A549 (cell line): ENCODE data around the gene ABCC6. TPM values are rescaled to one million over a fixed set of nuclear protein-coding genes. Genes with fewer than 3 reads are reported as not detected.

Source experiments
- ATAC-seq, 2 experiments: fragments of 200-7000 bp in 1 of 2; fragments of >200 bp in 1 of 2; cut with Nextera tagmentation in 1 of 2; cut with Tn5 transposase in 1 of 2; 3 replicates each; pipeline versions ENCODE4 v1.8.0 to v1.9.1; 2018 to 2020; ENCODE audit warnings: mild to moderate bottlenecking in 1 of 2, moderate library complexity in 1 of 2
- CTCF ChIA-PET: fragments of 300-600 bp; sonication (Branson Sonifier 250); formaldehyde crosslinking; extraction: SDS; loops from one replicate; lab custom pipeline; 2021; ENCODE audit warnings: antibody characterized with exemption, inconsistent platforms; lab: Yijun Ruan, JAX
- POLR2A ChIA-PET: fragments of 350-600 bp; formaldehyde crosslinking; extraction: SDS; loops from one replicate; lab custom pipeline; 2021; ENCODE audit warnings: antibody characterized with exemption, inconsistent platforms; lab: Yijun Ruan, JAX
- DNase-seq, 2 experiments: peaks; one replicate each; pipeline versions ENCODE4 v3.0.0 to v3.0.0-alpha.2; 2011 to 2016; ENCODE audit warnings: low read depth in 1 of 2, low spot score in 1 of 2
- FAIRE-seq: peaks from 2 replicates; lab custom pipeline; 2011; peaks lifted over from hg19 to GRCh38; lab: Jason Lieb, UNC
- H3K27ac ChIP-seq, 2 experiments: fragments of >200 bp; sonication (Bioruptor Twin); formaldehyde crosslinking; 3 replicates each; pipeline ENCODE4 v1.5.1; 2016 to 2017
- H3K4me1 ChIP-seq: fragments of >200 bp; sonication (Bioruptor Twin); formaldehyde crosslinking; 3 replicates; pipeline ENCODE4 v1.6.1; 2016
- H3K4me2 ChIP-seq: fragments of >200 bp; sonication (Bioruptor Twin); formaldehyde crosslinking; 3 replicates; pipeline ENCODE4 v1.6.1; 2016
- H3K4me3 ChIP-seq: fragments of >200 bp; sonication (Bioruptor Twin); formaldehyde crosslinking; 3 replicates; pipeline ENCODE4 v1.5.1; 2016
- H3K9me3 ChIP-seq: fragments of >200 bp; sonication (Bioruptor Twin); formaldehyde crosslinking; 3 replicates; pipeline ENCODE4 v1.6.1; 2016
- CBX8 ChIP-seq: fragments of 200-600 bp; sonication (generic); IDR thresholded peaks from 2 replicates; pipeline ENCODE4 v1.6.1; 2016
- CEBPB ChIP-seq, 2 experiments: fragments of >200 bp in 1 of 2; sonication (Bioruptor Twin) in 1 of 2; formaldehyde crosslinking in 1 of 2; IDR thresholded peaks; 2 replicates each; pipeline ENCODE4 v1.6.1; 2012 to 2016
- CTCF ChIP-seq: fragments of >200 bp; sonication (Bioruptor Twin); formaldehyde crosslinking; IDR thresholded peaks from 3 replicates; pipeline ENCODE4 v1.5.1; 2016
- EHF ChIP-seq: fragments of 250-450 bp; sonication (Bioruptor Pico); IDR thresholded peaks from 2 replicates; pipeline ENCODE4 v1.5.0; 2020; ENCODE audit warnings: mild to moderate bottlenecking
- EP300 ChIP-seq, 2 experiments: fragments of >200 bp; sonication (Bioruptor Twin); formaldehyde crosslinking; IDR thresholded peaks; 2 replicates in 1 of 2; 3 replicates in 1 of 2; pipeline ENCODE4 v1.6.1; 2016 to 2017
- ESRRA ChIP-seq: fragments of 150-350 bp; IDR thresholded peaks from 2 replicates; pipeline ENCODE4 v1.6.1; 2014; ENCODE audit warnings: mild to moderate bottlenecking, low read length, borderline replicate concordance
- FOSB ChIP-seq: fragments of 250-450 bp; sonication (Bioruptor Pico); IDR thresholded peaks from 2 replicates; pipeline ENCODE4 v1.5.0; 2020; ENCODE audit warnings: mild to moderate bottlenecking, moderate library complexity
- GATA3 ChIP-seq: IDR thresholded peaks from 2 replicates; pipeline ENCODE4 v1.6.1; 2012; ENCODE audit warnings: borderline replicate concordance
- HOXB5 ChIP-seq: fragments of 250-450 bp; sonication (Bioruptor Pico); IDR thresholded peaks from 2 replicates; pipeline ENCODE4 v1.5.0; 2020; ENCODE audit warnings: mild to moderate bottlenecking, moderate library complexity
- MAFK ChIP-seq: fragments of 450-650 bp; IDR thresholded peaks from 2 replicates; pipeline ENCODE4 v1.6.1; 2014; ENCODE audit not compliant: partially characterized antibody
- MAX ChIP-seq: IDR thresholded peaks from 2 replicates; pipeline ENCODE4 v1.6.1; 2012
- NR3C1 ChIP-seq: fragments of >200 bp; sonication (Bioruptor Twin); formaldehyde crosslinking; IDR thresholded peaks from 3 replicates; pipeline ENCODE4 v1.6.1; 2017
- PHF8 ChIP-seq: fragments of 200-600 bp; sonication (generic); IDR thresholded peaks from 2 replicates; pipeline ENCODE4 v1.6.1; 2016; ENCODE audit warnings: low read depth, mild to moderate bottlenecking, antibody characterized with exemption, moderate library complexity, borderline replicate concordance
- POLR2A ChIP-seq: IDR thresholded peaks from 2 replicates; pipeline ENCODE4 v1.6.1; 2012; ENCODE audit warnings: mild to moderate bottlenecking, low read length
- RCOR1 ChIP-seq: fragments of 150-350 bp; IDR thresholded peaks from 2 replicates; pipeline ENCODE4 v1.6.1; 2014; ENCODE audit warnings: antibody characterized with exemption, low read length, low read depth
- REST ChIP-seq: fragments of 200-600 bp; sonication (generic); IDR thresholded peaks from 2 replicates; pipeline ENCODE4 v1.6.1; 2016; ENCODE audit warnings: antibody characterized with exemption, mild to moderate bottlenecking, moderate library complexity
- SMC3 ChIP-seq: fragments of >200 bp; sonication (Bioruptor Twin); formaldehyde crosslinking; IDR thresholded peaks from 3 replicates; pipeline ENCODE4 v1.6.1; 2018; ENCODE audit warnings: inconsistent platforms
- TFCP2L1 ChIP-seq: fragments of 250-450 bp; sonication (Bioruptor Pico); IDR thresholded peaks from 2 replicates; pipeline ENCODE4 v1.5.0; 2021; ENCODE audit warnings: mild to moderate bottlenecking
- ZC3H11A ChIP-seq: fragments of 450-650 bp; IDR thresholded peaks from 2 replicates; pipeline ENCODE4 v1.6.1; 2014; ENCODE audit warnings: antibody characterized with exemption, mild to moderate bottlenecking
- ZNF302 ChIP-seq: fragments of 250-450 bp; sonication (Bioruptor Pico); IDR thresholded peaks from 2 replicates; pipeline ENCODE4 v1.9.0; 2021; ENCODE audit warnings: inconsistent platforms, mild to moderate bottlenecking, moderate library complexity
- WGBS: methylation state at CpG from one replicate; pipeline ENCODE4 v1.1.6; 2017; ENCODE audit errors: missing lambda C conversion rate; 5-methylcytosine and 5-hydroxymethylcytosine counted together
- polyA plus RNA-seq, 4 experiments: library from polyadenylated mRNA; depleted of rRNA in 3 of 4; stranded (reverse); fragments of >200 nt; fragmentation: RNase III in 1 of 4; extraction: RNeasy Plus Mini Kit Qiagen cat#74134 plus additional on column Dnase treatment in 1 of 4; gene quantifications; 2 replicates in 3 of 4; 3 replicates in 1 of 4; pipeline ENCODE4 v1.2.3, GENCODE V29; 2011 to 2017

Gene ABCC6
- polyA plus RNA-seq, 2 of the 4 experiments (the other 2 are of a cell fraction): 3.6 to 5.0 TPM

DNA sequence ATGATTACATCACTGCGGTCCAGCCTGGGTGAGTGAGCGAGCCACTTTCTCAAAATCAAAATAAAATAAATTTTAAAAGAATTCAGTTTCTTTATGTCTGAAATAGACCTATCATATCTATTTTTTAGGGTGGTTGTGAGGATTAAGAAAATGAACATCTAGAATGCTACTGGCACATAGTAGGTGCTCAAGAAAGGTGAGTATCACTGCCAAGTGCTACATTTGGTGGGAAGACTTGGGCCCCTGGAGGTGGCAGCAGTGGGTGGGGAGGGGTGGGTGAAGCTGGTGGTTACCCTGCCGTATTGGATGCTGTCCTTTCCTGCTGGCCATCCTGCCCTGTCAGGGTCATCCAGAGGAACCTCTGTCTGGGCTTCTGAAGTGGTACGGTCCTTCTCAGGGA lies 50.3 kb downstream of the ABCC6 start:
- ATAC-seq (peak; percentile 43 to 44; a peak in 3 of 6 replicates), FAIRE-seq (no peak), DNase-seq (no peak)
- Histone ChIP-seq H3K4me1 (no peaks in the 10 kb centered on the region), H3K9me3 (peaks cover 9% of the 10 kb centered on the region; the same call in 1 of the 3 replicates), H3K4me3 (no peak overlapping the region), H3K4me2 (no peak overlapping the region), H3K27ac (no peak overlapping the region)
- ChIA-PET CTCF (interaction anchor here (0.9 to 2.0 kb wide), 4 partner anchors 14 to 416 kb away, joined by 3 to 6 read pairs (median 4); no protein-coding TSS in a partner anchor), POLR2A (no interaction called here)
- no peak for TF ChIP-seq EP300 (IDR thresholded peaks at IDR 0.05)
- WGBS: 88% methylated on average over 4 of the region's 4 CpGs

GRCh38 chr16:16171332-16171919 lies 51.9 kb downstream of the ABCC6 start:
- WGBS: 77% methylated on average over 4 of the region's 4 CpGs
- no peak overlapping the region for H3K4me2 ChIP-seq
- DNase-seq (no peak), FAIRE-seq (no peak), ATAC-seq (no peak)
- H3K4me1 ChIP-seq: no peaks in the 10 kb centered on the region
- H3K9me3 ChIP-seq: peaks cover 5% of the 10 kb centered on the region; the same call in 1 of the 3 replicates
- ChIA-PET CTCF (interaction anchor here (0.5 to 1.2 kb wide), 4 partner anchors 10 to 414 kb away, joined by 3 to 4 read pairs (median 3); no protein-coding TSS in a partner anchor), POLR2A (no interaction called here)
- H3K4me3 ChIP-seq: no peak overlapping the region
- TF ChIP-seq MAFK: no peak
- no peak for TF ChIP-seq NR3C1
- no peak for TF ChIP-seq ZNF302 (CRISPR knock-in tag)
- TF ChIP-seq ZC3H11A: no peak
- TF ChIP-seq GATA3: no peak
- no peak overlapping the region for H3K27ac ChIP-seq

DNA sequence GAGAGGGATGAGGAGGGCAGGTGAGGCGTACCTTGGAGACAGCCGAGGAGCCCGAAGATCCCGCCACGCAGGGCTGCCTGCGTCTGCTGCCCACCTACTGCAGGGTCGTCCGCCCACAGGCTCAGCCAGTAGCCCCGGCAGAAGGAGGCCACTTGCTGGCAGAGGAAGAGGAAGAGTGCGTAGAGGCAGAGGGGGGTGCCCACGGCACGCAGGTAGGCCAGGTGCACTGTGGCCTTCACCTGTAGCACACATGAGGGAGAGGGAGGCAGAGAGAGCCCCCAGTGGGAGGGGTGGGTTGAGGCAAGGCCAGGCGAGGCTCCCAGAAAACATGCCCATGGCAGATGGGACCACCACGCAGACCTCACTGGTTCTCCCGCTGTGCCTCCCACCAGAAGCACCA lies 53.7 kb downstream of the ABCC6 start:
- H3K4me2 ChIP-seq: no peak overlapping the region
- ChIA-PET CTCF (interaction anchor here (1.5 kb wide), 1 partner anchor 13 kb away, joined by 4 read pairs; no protein-coding TSS in a partner anchor), POLR2A (no interaction called here)
- H3K9me3 ChIP-seq: no peaks in the 10 kb centered on the region
- no peaks in the 10 kb centered on the region for H3K4me1 ChIP-seq
- FAIRE-seq (no peak), ATAC-seq (no peak), DNase-seq (no peak)
- WGBS: 90% methylated on average over 15 of the region's 15 CpGs
- no peak overlapping the region for H3K27ac ChIP-seq
- TF ChIP-seq RCOR1: no peak
- TF ChIP-seq CTCF: no peak
- TF ChIP-seq TFCP2L1 (CRISPR knock-in tag): no peak
- no peak for TF ChIP-seq EHF (CRISPR knock-in tag)
- TF ChIP-seq POLR2A: no peak
- no peak for TF ChIP-seq CEBPB (IDR thresholded peaks at IDR 0.05)
- TF ChIP-seq ZNF302 (CRISPR knock-in tag): no peak
- no peak for TF ChIP-seq SMC3
- TF ChIP-seq REST: no peak
- TF ChIP-seq MAFK: no peak
- no peak for TF ChIP-seq HOXB5
- TF ChIP-seq MAX: no peak
- TF ChIP-seq PHF8: no peak
- TF ChIP-seq ESRRA: no peak
- TF ChIP-seq FOSB (CRISPR knock-in tag): no peak
- no peak for TF ChIP-seq ZC3H11A
- no peak for TF ChIP-seq CBX8
- TF ChIP-seq GATA3: no peak
- H3K4me3 ChIP-seq: no peak overlapping the region
